Endothelial cell of umbilical vein (primary cell): ENCODE measurements around the gene RASAL2. TPM values are rescaled to one million over a fixed set of nuclear protein-coding genes. Genes with fewer than 3 reads are reported as not detected.

Experiments
- BruUV-seq: library from RNA; stranded (reverse); fragments of 400-500 nt; replicated peaks from 2 replicates; lab custom pipeline; 2021; lab: Mats Ljungman, UMichigan
- CTCF ChIA-PET: fragments of 300-600, 350-600 bp; sonication (Branson Sonifier 250); formaldehyde crosslinking; loops from one replicate; lab custom pipeline; 2021; ENCODE audit warnings: antibody characterized with exemption, inconsistent platforms; lab: Charles Lee
- POLR2A ChIA-PET: fragments of 300-600, 350-600 bp; sonication (Branson Sonifier 250); formaldehyde crosslinking; loops from one replicate; lab custom pipeline; 2021; ENCODE audit warnings: antibody characterized with exemption, inconsistent platforms; lab: Charles Lee
- DNase-seq: peaks from one replicate; pipeline ENCODE4 v3.0.0-alpha.2; 2011; ENCODE audit warnings: low read depth, low spot score
- FAIRE-seq: peaks from 2 replicates; lab custom pipeline; 2011; peaks lifted over from hg19 to GRCh38; lab: Jason Lieb, UNC
- H2AFZ ChIP-seq: 2 replicates; pipeline ENCODE4 v1.6.0; 2012; ENCODE audit warnings: low read depth, low read length, control low read depth, inconsistent platforms
- H3K27ac ChIP-seq: 2 replicates; pipeline ENCODE4 v1.5.1; 2011; ENCODE audit warnings: low read depth, mild to moderate bottlenecking, control low read depth, low read length, moderate library complexity; ENCODE audit not compliant: insufficient read depth
- H3K27me3 ChIP-seq, 2 experiments: 2 replicates each; pipeline versions ENCODE4 v1.6.0 to v1.6.1; 2011; ENCODE audit warnings: low read length in 2 of 2, mixed read lengths in 1 of 2; ENCODE audit not compliant: control insufficient read depth in 2 of 2, insufficient read depth in 2 of 2
- H3K36me3 ChIP-seq, 2 experiments: 2 replicates in 1 of 2; 3 replicates in 1 of 2; pipeline ENCODE4 v1.5.1; 2011; ENCODE audit warnings: low read length in 2 of 2, mild to moderate bottlenecking in 1 of 2, moderate library complexity in 1 of 2; ENCODE audit not compliant: control insufficient read depth in 2 of 2, insufficient read depth in 2 of 2; ENCODE audit errors: extremely low read depth in 1 of 2
- H3K4me1 ChIP-seq: 3 replicates; pipeline ENCODE4 v1.5.1; 2011; ENCODE audit warnings: mild to moderate bottlenecking, low read length; ENCODE audit not compliant: control insufficient read depth, insufficient read depth; ENCODE audit errors: extremely low read depth
- H3K4me2 ChIP-seq: 2 replicates; pipeline ENCODE4 v1.6.1; 2011; ENCODE audit warnings: low read length, control low read depth, mixed read lengths; ENCODE audit not compliant: insufficient read depth
- H3K4me3 ChIP-seq, 3 experiments: fragments of 200-600 bp in 1 of 3; sonication (generic), shearing (Covaris generic) in 1 of 3; replicated peaks in 1 of 3; 2 replicates each; pipeline ENCODE4 v1.5.1; 2011 to 2016; ENCODE audit warnings: control low read depth in 3 of 3, low read length in 3 of 3, mild to moderate bottlenecking in 2 of 3, inconsistent platforms in 1 of 3, low read depth in 1 of 3, moderate library complexity in 1 of 3; ENCODE audit not compliant: insufficient read depth in 1 of 3
- H3K79me2 ChIP-seq: 2 replicates; pipeline ENCODE4 v1.6.0; 2012; ENCODE audit warnings: low read length, inconsistent platforms; ENCODE audit not compliant: control insufficient read depth, insufficient read depth
- H3K9ac ChIP-seq: replicated peaks from 2 replicates; pipeline ENCODE3; 2011; ENCODE audit warnings: low read length, control low read depth; ENCODE audit not compliant: insufficient read depth; ENCODE audit errors: extremely low read depth
- H3K9me1 ChIP-seq: replicated peaks from 3 replicates; pipeline ENCODE4 v1.6.0; 2011; ENCODE audit warnings: mild to moderate bottlenecking, low read length; ENCODE audit not compliant: control insufficient read depth, insufficient read depth; ENCODE audit errors: extremely low read depth
- H3K9me3 ChIP-seq: replicated peaks from 2 replicates; pipeline ENCODE4 v1.5.1; 2012; ENCODE audit warnings: low read length, inconsistent platforms; ENCODE audit not compliant: control insufficient read depth, insufficient read depth
- H4K20me1 ChIP-seq: replicated peaks from 2 replicates; pipeline ENCODE3; 2011; ENCODE audit warnings: mild to moderate bottlenecking, low read length; ENCODE audit not compliant: control insufficient read depth, insufficient read depth; ENCODE audit errors: extremely low read depth
- EZH2 ChIP-seq: IDR thresholded peaks from 2 replicates; pipeline ENCODE4 v1.6.1; 2012; ENCODE audit warnings: borderline replicate concordance, low read depth, mild to moderate bottlenecking, moderate library complexity, low read length, inconsistent platforms; ENCODE audit not compliant: severe bottlenecking
- FOS ChIP-seq: IDR thresholded peaks from 2 replicates; pipeline ENCODE4 v1.6.1; 2011; ENCODE audit warnings: mild to moderate bottlenecking, low read length, moderate library complexity, borderline replicate concordance; ENCODE audit not compliant: insufficient read depth
- GATA2 ChIP-seq: IDR thresholded peaks from 2 replicates; pipeline ENCODE4 v1.7.0; 2011; ENCODE audit warnings: low read depth, mild to moderate bottlenecking, moderate library complexity, mixed read lengths, low read length; ENCODE audit not compliant: insufficient read length, insufficient read depth
- JUN ChIP-seq: IDR thresholded peaks from 2 replicates; pipeline ENCODE4 v1.6.1; 2011; ENCODE audit warnings: borderline replicate concordance, low read depth; ENCODE audit not compliant: insufficient read length, insufficient read depth
- MAX ChIP-seq: IDR thresholded peaks from 2 replicates; pipeline ENCODE4 v1.6.1; 2011; ENCODE audit not compliant: insufficient read depth, insufficient read length
- MYC ChIP-seq: IDR thresholded peaks from one replicate; pipeline ENCODE4 v1.6.1; 2011; ENCODE audit warnings: mild to moderate bottlenecking, low read depth, low read length
- POLR2A ChIP-seq: IDR thresholded peaks from 2 replicates; pipeline ENCODE4 v1.6.1; 2012; ENCODE audit warnings: low read depth, mild to moderate bottlenecking, control low read depth, low read length
- POLR2AphosphoS5 ChIP-seq: IDR thresholded peaks from 2 replicates; pipeline ENCODE4 v1.6.1; 2012; ENCODE audit warnings: low read depth, mild to moderate bottlenecking, control low read depth, low read length, moderate library complexity; ENCODE audit not compliant: insufficient read depth
- dilution Hi-C: fragments of 300-500 bp; cut with MboI; formaldehyde crosslinking; loops from one replicate; pipeline ENCODE4 v1.15.0; 2019; ENCODE audit warnings: low sequenced_read_pairs; ENCODE audit not compliant: extremely low pct_ligation_motif_present
- intact Hi-C: fragments of 100-400 bp; cut with micrococcal nuclease; formaldehyde crosslinking; loops from one replicate; pipeline ENCODE4 v1.10.0; 2022
- polyA plus RNA-seq, 4 experiments: library from polyadenylated mRNA; depleted of rRNA in 3 of 4; stranded (reverse) in 3 of 4; unstranded in 1 of 4; fragments of >200 nt; gene quantifications; 2 replicates each; pipeline versions ENCODE4 v1.2.1 to v1.2.3, GENCODE V29; 2011 to 2012; ENCODE audit warnings: missing spikeins in 1 of 4
- total RNA-seq: library from RNA; stranded (reverse); gene quantifications from 2 replicates; pipeline ENCODE4 v1.2.3, GENCODE V29; 2021
- TF ChIP-seq, protein P1 (sequence below), 2 donors: IDR thresholded peaks; 1 replicate in 1 of 2; 2 replicates in 1 of 2; pipeline ENCODE4 v1.5.1; 2011; ENCODE audit warnings: low read length in 2 of 2, mild to moderate bottlenecking in 2 of 2, moderate library complexity in 2 of 2, control low read depth in 1 of 2, inconsistent platforms in 1 of 2, low read depth in 1 of 2; ENCODE audit not compliant: insufficient read depth in 1 of 2; ENCODE audit errors: extremely low read depth in 1 of 2

RASAL2 gene
- total and polyA plus RNA-seq, 2 donors (not counting 3 experiments of a cell fraction or from before 2014, with no cell fraction given), result 12.5 to 15.5 TPM

- ChIA-PET CTCF (interaction anchor here (1.2 kb wide), 1 partner anchor 14 kb away, joined by 3 read pairs; no protein-coding TSS in a partner anchor), POLR2A (no interaction called here)
- no peaks in the 10 kb centered on the region for H3K9me3 ChIP-seq
- H3K79me2 ChIP-seq, result no peaks in the 10 kb centered on the region
- H3K27me3 ChIP-seq, result no peaks in the 10 kb centered on the region
- FAIRE-seq, result no peak
- no TSS peak for BruUV-seq
- no peak overlapping the region for H3K4me2 ChIP-seq
- no peak overlapping the region for H3K4me3 ChIP-seq
- no peak for TF ChIP-seq FOS
- TF ChIP-seq EZH2, result no peak
- TF ChIP-seq MYC, result no peak
- TF ChIP-seq, protein P1, sequence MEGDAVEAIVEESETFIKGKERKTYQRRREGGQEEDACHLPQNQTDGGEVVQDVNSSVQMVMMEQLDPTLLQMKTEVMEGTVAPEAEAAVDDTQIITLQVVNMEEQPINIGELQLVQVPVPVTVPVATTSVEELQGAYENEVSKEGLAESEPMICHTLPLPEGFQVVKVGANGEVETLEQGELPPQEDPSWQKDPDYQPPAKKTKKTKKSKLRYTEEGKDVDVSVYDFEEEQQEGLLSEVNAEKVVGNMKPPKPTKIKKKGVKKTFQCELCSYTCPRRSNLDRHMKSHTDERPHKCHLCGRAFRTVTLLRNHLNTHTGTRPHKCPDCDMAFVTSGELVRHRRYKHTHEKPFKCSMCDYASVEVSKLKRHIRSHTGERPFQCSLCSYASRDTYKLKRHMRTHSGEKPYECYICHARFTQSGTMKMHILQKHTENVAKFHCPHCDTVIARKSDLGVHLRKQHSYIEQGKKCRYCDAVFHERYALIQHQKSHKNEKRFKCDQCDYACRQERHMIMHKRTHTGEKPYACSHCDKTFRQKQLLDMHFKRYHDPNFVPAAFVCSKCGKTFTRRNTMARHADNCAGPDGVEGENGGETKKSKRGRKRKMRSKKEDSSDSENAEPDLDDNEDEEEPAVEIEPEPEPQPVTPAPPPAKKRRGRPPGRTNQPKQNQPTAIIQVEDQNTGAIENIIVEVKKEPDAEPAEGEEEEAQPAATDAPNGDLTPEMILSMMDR (IDR thresholded peaks at IDR 0.05; ENCODE audit: extremely low read depth in 1 of 2, insufficient read depth in 1 of 2, low read depth in 1 of 2, low read length in 2 of 2), result no peak
- no peak for TF ChIP-seq JUN
- TF ChIP-seq MAX, result no peak
- TF ChIP-seq GATA2, result no peak
- no peak for TF ChIP-seq POLR2A
- no peak for TF ChIP-seq POLR2AphosphoS5
- no peak overlapping the region for H3K27ac ChIP-seq
- no peaks in the 10 kb centered on the region for H3K4me1 ChIP-seq
- H3K36me3 ChIP-seq, result peaks cover 0 to 3% of the 10 kb centered on the region in 2 experiments
- H4K20me1 ChIP-seq, result no peaks in the 10 kb centered on the region
- no peak overlapping the region for H2AFZ ChIP-seq
- intact Hi-C loops, result no loop called here
- no peaks in the 10 kb centered on the region for H3K9me1 ChIP-seq
- dilution Hi-C loops, result no loop called here
- no peak for DNase-seq
- no peak overlapping the region for H3K9ac ChIP-seq
These were observed 349.0 kb downstream of the RASAL2 start for GRCh38 chr1:178442925-178443324.
